ENCODE data around the gene TMBIM4.

TMBIM4 gene

DNA sequence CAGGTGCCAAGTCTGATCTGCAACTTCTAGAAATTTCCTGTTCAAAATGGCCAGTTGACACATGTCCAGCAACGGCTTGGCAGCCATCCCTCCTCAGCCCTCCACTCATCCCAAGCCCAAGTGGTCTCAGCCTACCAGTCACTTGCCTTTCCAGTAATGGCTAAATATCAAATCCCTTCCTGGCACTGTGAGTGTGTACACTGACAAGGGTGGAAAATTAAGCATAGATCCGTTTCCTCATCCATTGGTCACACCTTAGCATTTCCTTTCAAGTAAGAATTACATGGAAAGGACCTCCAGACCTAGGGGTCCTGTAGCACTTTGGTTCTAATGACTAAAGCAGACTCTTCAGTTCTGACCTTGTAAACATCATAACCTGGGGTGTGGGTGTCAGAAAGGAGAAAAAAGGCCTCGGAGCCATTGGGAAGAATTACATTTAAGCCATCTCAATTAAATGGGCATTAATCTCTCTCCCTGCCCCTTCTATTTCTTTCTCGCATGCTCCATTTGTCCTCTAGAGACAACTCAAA, 54.7 kb downstream of the TMBIM4 start:
- TF ChIP-seq, protein P1, sequence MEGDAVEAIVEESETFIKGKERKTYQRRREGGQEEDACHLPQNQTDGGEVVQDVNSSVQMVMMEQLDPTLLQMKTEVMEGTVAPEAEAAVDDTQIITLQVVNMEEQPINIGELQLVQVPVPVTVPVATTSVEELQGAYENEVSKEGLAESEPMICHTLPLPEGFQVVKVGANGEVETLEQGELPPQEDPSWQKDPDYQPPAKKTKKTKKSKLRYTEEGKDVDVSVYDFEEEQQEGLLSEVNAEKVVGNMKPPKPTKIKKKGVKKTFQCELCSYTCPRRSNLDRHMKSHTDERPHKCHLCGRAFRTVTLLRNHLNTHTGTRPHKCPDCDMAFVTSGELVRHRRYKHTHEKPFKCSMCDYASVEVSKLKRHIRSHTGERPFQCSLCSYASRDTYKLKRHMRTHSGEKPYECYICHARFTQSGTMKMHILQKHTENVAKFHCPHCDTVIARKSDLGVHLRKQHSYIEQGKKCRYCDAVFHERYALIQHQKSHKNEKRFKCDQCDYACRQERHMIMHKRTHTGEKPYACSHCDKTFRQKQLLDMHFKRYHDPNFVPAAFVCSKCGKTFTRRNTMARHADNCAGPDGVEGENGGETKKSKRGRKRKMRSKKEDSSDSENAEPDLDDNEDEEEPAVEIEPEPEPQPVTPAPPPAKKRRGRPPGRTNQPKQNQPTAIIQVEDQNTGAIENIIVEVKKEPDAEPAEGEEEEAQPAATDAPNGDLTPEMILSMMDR (IDR thresholded peaks at IDR 0.05; ENCODE audit: low read depth, low read length, missing control alignments) = no peak
- no peak for DNase-seq (ENCODE audit: low read depth)
- no peak overlapping the region for H3K4me3 ChIP-seq (ENCODE audit: low read depth, low read length)

DNA sequence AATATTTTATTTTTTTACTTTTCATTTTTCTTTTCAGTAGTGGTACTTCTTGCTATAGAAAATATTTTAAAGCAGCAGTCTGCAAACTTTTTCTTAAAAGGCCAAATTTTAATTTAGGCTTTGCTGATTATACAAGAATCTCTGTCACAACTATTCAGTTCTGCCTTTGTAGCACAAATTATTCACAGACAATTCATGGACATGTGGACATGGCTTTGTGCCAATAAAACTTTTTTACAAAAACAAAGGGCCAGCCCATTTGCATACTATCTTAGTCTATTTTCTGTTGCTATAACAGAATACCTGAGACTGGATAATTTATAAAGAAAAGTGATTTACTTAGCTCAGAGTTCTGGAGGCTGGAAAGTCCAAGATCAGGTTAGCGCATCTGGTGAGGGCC, 56.3 kb downstream of the TMBIM4 start:
- DNase-seq (ENCODE audit: low read depth) = no peak
- TF ChIP-seq, protein P1 (IDR thresholded peaks at IDR 0.05; ENCODE audit: low read depth, low read length, missing control alignments) = no peak
- no peak overlapping the region for H3K4me3 ChIP-seq (ENCODE audit: low read depth, low read length)

DNA sequence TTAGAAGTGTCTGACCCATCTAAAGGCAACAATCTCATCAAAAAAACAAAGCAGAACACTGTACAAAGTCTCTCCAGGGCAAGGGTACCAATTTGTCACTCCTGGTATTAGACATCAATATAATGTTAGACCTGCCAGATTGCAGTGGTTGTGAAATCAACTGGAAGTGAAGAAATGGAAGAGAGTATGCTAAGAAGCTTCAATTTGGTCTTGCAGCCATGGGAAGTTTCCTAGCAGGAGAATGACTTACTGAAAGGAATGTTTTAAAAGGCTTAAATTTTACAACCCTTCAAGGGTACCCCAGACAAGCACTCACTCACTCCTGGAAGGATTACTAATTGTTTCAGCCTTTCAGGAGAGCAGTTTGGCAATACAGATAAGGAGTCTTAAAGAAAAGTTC, 58.2 kb downstream of the TMBIM4 start:
- TF ChIP-seq, protein P1 (IDR thresholded peaks at IDR 0.05; ENCODE audit: low read depth, low read length, missing control alignments) = no peak
- no peak for DNase-seq (ENCODE audit: low read depth)
- H3K4me3 ChIP-seq (ENCODE audit: low read depth, low read length) = no peak overlapping the region

DNA sequence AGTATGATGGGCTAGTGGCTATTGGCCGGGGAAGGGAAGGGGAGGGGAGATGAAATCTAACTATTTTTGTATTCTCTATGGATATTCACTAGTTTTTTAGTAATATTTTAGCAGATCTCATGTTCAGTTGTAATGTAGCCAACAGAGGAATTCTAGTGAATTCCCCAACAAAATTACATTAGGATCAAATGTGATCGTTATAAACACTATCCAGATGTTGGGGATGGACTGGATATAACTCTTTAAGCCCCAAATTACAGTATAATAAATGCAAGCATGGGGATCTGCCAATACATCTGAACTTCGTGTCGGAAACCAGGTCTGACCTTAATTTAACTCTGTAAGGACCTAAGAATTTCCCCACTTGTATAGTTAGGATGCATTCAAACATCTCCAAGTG, 60.7 kb downstream of the TMBIM4 start:
- TF ChIP-seq, protein P1 (IDR thresholded peaks at IDR 0.05; ENCODE audit: low read depth, low read length, missing control alignments) = no peak
- H3K4me3 ChIP-seq (ENCODE audit: low read depth, low read length) = no peak overlapping the region
- no peak for DNase-seq (ENCODE audit: low read depth)

DNA sequence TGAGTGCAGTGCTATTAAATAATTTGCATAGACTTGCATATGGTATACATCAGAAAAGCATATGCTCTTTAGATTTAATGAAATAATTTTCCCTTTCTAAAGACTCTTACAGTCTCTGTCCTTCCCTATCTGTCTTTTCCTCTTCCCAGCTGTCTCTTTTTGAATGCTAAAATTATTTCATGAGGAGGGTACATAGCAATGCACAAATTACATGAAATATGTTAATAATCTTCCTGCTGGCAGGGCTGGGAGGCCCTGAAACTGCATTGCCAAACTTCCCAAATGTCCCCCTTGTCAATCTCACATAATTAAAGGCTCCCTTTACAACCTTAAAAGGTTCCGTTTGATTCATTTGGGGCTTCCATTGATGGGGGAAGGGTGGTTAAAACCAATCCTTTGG, 61.4 kb downstream of the TMBIM4 start:
- TF ChIP-seq, protein P1 (IDR thresholded peaks at IDR 0.05; ENCODE audit: low read depth, low read length, missing control alignments) = no peak
- DNase-seq (ENCODE audit: low read depth) = no peak
- H3K4me3 ChIP-seq (ENCODE audit: low read depth, low read length) = no peak overlapping the region

DNA sequence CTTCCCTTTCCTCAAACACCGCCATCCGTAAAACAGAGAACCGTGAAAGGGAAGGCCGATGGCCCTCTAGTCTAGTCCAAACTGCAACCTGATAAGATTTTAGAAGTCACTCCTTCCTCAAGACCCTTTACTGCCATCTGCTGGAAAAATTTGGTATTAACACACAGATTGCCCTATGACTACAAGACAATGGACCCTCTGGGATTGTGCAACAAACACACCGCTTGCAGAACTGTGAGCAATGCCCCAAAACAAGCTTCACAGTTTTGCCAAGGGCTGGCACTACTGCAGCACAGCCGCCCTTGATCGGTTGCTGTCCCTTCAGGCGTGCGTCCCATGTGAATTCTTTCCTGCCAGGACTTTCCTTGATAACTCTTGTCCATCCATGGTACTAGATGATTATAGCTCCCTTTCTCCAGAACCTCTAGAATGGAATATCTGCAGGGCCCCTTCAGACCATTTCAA, 62.3 kb downstream of the TMBIM4 start:
- H3K4me3 ChIP-seq (ENCODE audit: low read depth, low read length) = no peak overlapping the region
- peak; percentile 65 for DNase-seq (ENCODE audit: low read depth)
- TF ChIP-seq, protein P1 (IDR thresholded peaks at IDR 0.05; ENCODE audit: low read depth, low read length, missing control alignments) = peak; percentile 77

Data from GM12864 (cell line).